AG04450 (cell line): ENCODE data around the gene C11orf71. TPM values are rescaled to one million over a fixed set of nuclear protein-coding genes. Genes with fewer than 3 reads are reported as not detected.
A peak's percentile ranks its signal among the peaks of the same experiment; 100 is the strongest.

Experiments
- CTCF ChIA-PET: fragments of 300-600, 350-600 bp; formaldehyde crosslinking; extraction: SDS; loops from one replicate; lab custom pipeline; 2022; ENCODE audit warnings: antibody characterized with exemption, inconsistent platforms; lab: Charles Lee
- POLR2A ChIA-PET: fragments of 350-600 bp; formaldehyde crosslinking; extraction: SDS; loops from one replicate; lab custom pipeline; 2021; ENCODE audit warnings: antibody characterized with exemption, inconsistent platforms; lab: Yijun Ruan, JAX
- DNase-seq: peaks from one replicate; pipeline ENCODE4 v3.0.0-alpha.2; 2011; ENCODE audit warnings: low read depth, low spot score
- H3K27ac ChIP-seq: one replicate; pipeline ENCODE4 v1.5.1; 2012; ENCODE audit warnings: low read depth, low read length, control low read depth
- H3K27me3 ChIP-seq: one replicate; pipeline ENCODE4 v1.6.0; 2012; ENCODE audit warnings: low read length; ENCODE audit not compliant: control insufficient read depth, insufficient read depth
- H3K4me3 ChIP-seq: 2 replicates; pipeline ENCODE4 v1.5.1; 2011; ENCODE audit warnings: mild to moderate bottlenecking, low read depth, low read length, control low read depth
- H3K9me3 ChIP-seq: 2 replicates; pipeline ENCODE4 v1.5.1; 2012; ENCODE audit warnings: low read length; ENCODE audit not compliant: control insufficient read depth, insufficient read depth
- CTCF ChIP-seq: IDR thresholded peaks from 2 replicates; pipeline ENCODE4 v1.5.1; 2011; ENCODE audit warnings: low read depth, low read length, control low read depth, inconsistent platforms
- polyA plus RNA-seq: library from polyadenylated mRNA; depleted of rRNA; stranded (reverse); fragments of >200 nt; gene quantifications from 2 replicates; pipeline ENCODE4 v1.2.3, GENCODE V29; 2011

Gene C11orf71
- polyA plus RNA-seq, 1 experiment = 4.5 TPM

GRCh38 chr11:114412946-114413345 lies 12.6 kb upstream of the C11orf71 start:
- Histone ChIP-seq H3K4me3 (no peak overlapping the region), H3K27me3 (no peaks in the 10 kb centered on the region), H3K27ac (no peak overlapping the region), H3K9me3 (no peaks in the 10 kb centered on the region)
- ChIA-PET CTCF (interaction anchor here (0.7 kb wide), 1 partner anchor 73 kb away, joined by 3 read pairs; no protein-coding TSS in a partner anchor), POLR2A (no interaction called here)
- no peak for DNase-seq
- no peak for TF ChIP-seq CTCF

- TF ChIP-seq CTCF = no peak
- CTCF ChIA-PET = interaction anchor here (0.7 to 1.3 kb wide), 3 partner anchors 41 to 61 kb away, joined by 3 to 9 read pairs (median 3); no protein-coding TSS in a partner anchor
- H3K27ac ChIP-seq = no peak overlapping the region
- no peaks in the 10 kb centered on the region for H3K9me3 ChIP-seq
- POLR2A ChIA-PET = no interaction called here
- peak overlapping the region; percentile 93 for H3K4me3 ChIP-seq
- H3K27me3 ChIP-seq = no peaks in the 10 kb centered on the region
- no peak for DNase-seq
Observed at GRCh38 chr11:114401311-114401710, 1.0 kb upstream of the C11orf71 start.

GRCh38 chr11:114400915-114401223 lies 558 bp upstream of the C11orf71 start:
- Histone ChIP-seq H3K27ac (peak overlapping the region; percentile 100), H3K27me3 (no peaks in the 10 kb centered on the region), H3K9me3 (no peaks in the 10 kb centered on the region), H3K4me3 (peak overlapping the region; percentile 93)
- DNase-seq = no peak
- TF ChIP-seq CTCF = no peak
- ChIA-PET CTCF (no interaction called here), POLR2A (no interaction called here)

- no peaks in the 10 kb centered on the region for H3K9me3 ChIP-seq
- no peak for TF ChIP-seq CTCF
- H3K27ac ChIP-seq = peak overlapping the region; percentile 100
- POLR2A ChIA-PET = interaction anchor here (1.6 kb wide), 1 partner anchor 40 kb away, joined by 6 read pairs; the partner anchor contains the start of gene REXO2
- H3K27me3 ChIP-seq = no peaks in the 10 kb centered on the region
- peak overlapping the region; percentile 93 for H3K4me3 ChIP-seq
- CTCF ChIA-PET = interaction anchor here (2.2 kb wide), 1 partner anchor 52 kb away, joined by 13 read pairs; no protein-coding TSS in a partner anchor
- no peak for DNase-seq
Observed at GRCh38 chr11:114399490-114400215, 658 bp downstream of the C11orf71 start.

GRCh38 chr11:114398303-114398920 lies 1.9 kb downstream of the C11orf71 start:
- TF ChIP-seq CTCF = no peak
- ChIA-PET CTCF (interaction anchor here (0.9 to 2.2 kb wide), 7 partner anchors 13 to 117 kb away, joined by 3 to 13 read pairs (median 3); no protein-coding TSS in a partner anchor), POLR2A (interaction anchor here (0.5 to 1.6 kb wide), 7 partner anchors 18 to 102 kb away, joined by 3 to 6 read pairs (median 4); partner anchors contain the start of genes NNMT and REXO2)
- Histone ChIP-seq H3K4me3 (peak overlapping the region; percentile 93), H3K27ac (no peak overlapping the region), H3K9me3 (no peaks in the 10 kb centered on the region), H3K27me3 (no peaks in the 10 kb centered on the region)
- no peak for DNase-seq
